Left ventricle myocardium inferior (tissue), 1 donor: ENCODE results near the gene SLC22A25. TPM values are rescaled to one million over a fixed set of nuclear protein-coding genes. Genes with fewer than 3 reads are reported as not detected.

Experiments used
- DNase-seq: peaks from one replicate; pipeline ENCODE4 v3.0.0-alpha.2; 2020
- H3K27ac ChIP-seq: fragments of 200-600 bp; replicated peaks from 2 replicates; pipeline ENCODE4 v1.8.0; 2021
- H3K27me3 ChIP-seq: fragments of 200-600 bp; 2 replicates; pipeline ENCODE4 v1.8.0; 2021; ENCODE audit warnings: low read depth
- H3K36me3 ChIP-seq: fragments of 200-600 bp; 2 replicates; pipeline ENCODE4 v1.8.0; 2021
- H3K4me1 ChIP-seq: fragments of 200-600 bp; 2 replicates; pipeline ENCODE4 v1.8.0; 2021
- H3K4me3 ChIP-seq: fragments of 200-600 bp; 2 replicates; pipeline ENCODE4 v1.8.0; 2021; ENCODE audit warnings: mild to moderate bottlenecking, moderate library complexity
- H3K9me3 ChIP-seq: fragments of 200-600 bp; replicated peaks from 2 replicates; pipeline ENCODE4 v1.8.0; 2021
- CTCF ChIP-seq: fragments of 200-600 bp; IDR thresholded peaks from 2 replicates; pipeline ENCODE4 v1.8.0; 2021; ENCODE audit warnings: antibody characterized with exemption, mild to moderate bottlenecking, borderline replicate concordance
- intact Hi-C: fragments of 100-400 bp; cut with micrococcal nuclease; formaldehyde crosslinking; loops from one replicate; pipeline ENCODE4 v1.11.0; 2022
- total RNA-seq: library from RNA; stranded (reverse); fragmentation: NEBNext Ultra II Directional; extraction: Animal tissue kit (Norgen Biotek cat#: 25700); gene quantifications from one replicate; pipeline ENCODE4 v1.2.1, GENCODE V29; 2021
- donor health status: DM: no; HTN: yes; CAD: no; lungs with severe emphysema.

SLC22A25 gene
- total RNA-seq, 1 donor from 2014 or later: not detected

- no peak for DNase-seq
- Histone ChIP-seq H3K4me1 (no peaks in the 10 kb centered on the region), H3K9me3 (peaks cover 9% of the 10 kb centered on the region), H3K36me3 (no peaks in the 10 kb centered on the region), H3K27ac (no peak overlapping the region), H3K4me3 (no peak overlapping the region), H3K27me3 (peaks cover 5% of the 10 kb centered on the region)
- intact Hi-C loops: no loop called here
- no peak for TF ChIP-seq CTCF
Observed at GRCh38 chr11:63210111-63210510, 33.3 kb downstream of the SLC22A25 start.

Other genes starting within 250 kb of the SLC22A25 start
- gene SLC22A8, start 227.8 kb downstream of the SLC22A25 start, total RNA-seq: not detected
- not detected for gene SLC22A24, start 99.4 kb downstream of the SLC22A25 start, total RNA-seq
- not detected for gene SLC22A9, start 126.2 kb upstream of the SLC22A25 start, total RNA-seq
- 1.4 TPM for gene PLAAT5, start 247.6 kb upstream of the SLC22A25 start, total RNA-seq